Neural cell (in vitro differentiated cells): Measurements from ENCODE around the gene PKNOX1.

Experiments used
- CTCF ChIP-seq: fragments of 450-650 bp; IDR thresholded peaks from 2 replicates; pipeline ENCODE4 v1.5.1; 2014; ENCODE audit warnings: antibody characterized with exemption, mild to moderate bottlenecking, moderate library complexity; ENCODE audit not compliant: poor library complexity, severe bottlenecking
- EP300 ChIP-seq: fragments of 450-650 bp; conservative IDR thresholded peaks from 2 replicates; pipeline ENCODE4 v1.6.1; 2014; ENCODE audit warnings: antibody characterized with exemption, mild to moderate bottlenecking, moderate library complexity; ENCODE audit not compliant: poor library complexity, severe bottlenecking
- EZH2 ChIP-seq: fragments of 200-600, 300-800 bp; shearing (Covaris generic), sonication (generic); IDR thresholded peaks from 2 replicates; pipeline ENCODE4 v1.6.1; 2014; ENCODE audit warnings: antibody characterized with exemption, low read length, borderline replicate concordance, mild to moderate bottlenecking; ENCODE audit not compliant: insufficient read depth, poor library complexity, severe bottlenecking
- POLR2AphosphoS5 ChIP-seq: IDR thresholded peaks from 2 replicates; pipeline ENCODE4 v1.6.1; 2012
- TAF1 ChIP-seq: IDR thresholded peaks from 2 replicates; pipeline ENCODE4 v1.6.1; 2012; ENCODE audit warnings: low read depth
- TF ChIP-seq, protein P1 (sequence below): IDR thresholded peaks from 2 replicates; pipeline ENCODE4 v1.6.1; 2012; ENCODE audit warnings: borderline replicate concordance

- TF ChIP-seq EZH2 (no peak), CTCF (no peak), POLR2AphosphoS5 (no peak), EP300 (no peak), TAF1 (no peak)
- TF ChIP-seq, protein P1, sequence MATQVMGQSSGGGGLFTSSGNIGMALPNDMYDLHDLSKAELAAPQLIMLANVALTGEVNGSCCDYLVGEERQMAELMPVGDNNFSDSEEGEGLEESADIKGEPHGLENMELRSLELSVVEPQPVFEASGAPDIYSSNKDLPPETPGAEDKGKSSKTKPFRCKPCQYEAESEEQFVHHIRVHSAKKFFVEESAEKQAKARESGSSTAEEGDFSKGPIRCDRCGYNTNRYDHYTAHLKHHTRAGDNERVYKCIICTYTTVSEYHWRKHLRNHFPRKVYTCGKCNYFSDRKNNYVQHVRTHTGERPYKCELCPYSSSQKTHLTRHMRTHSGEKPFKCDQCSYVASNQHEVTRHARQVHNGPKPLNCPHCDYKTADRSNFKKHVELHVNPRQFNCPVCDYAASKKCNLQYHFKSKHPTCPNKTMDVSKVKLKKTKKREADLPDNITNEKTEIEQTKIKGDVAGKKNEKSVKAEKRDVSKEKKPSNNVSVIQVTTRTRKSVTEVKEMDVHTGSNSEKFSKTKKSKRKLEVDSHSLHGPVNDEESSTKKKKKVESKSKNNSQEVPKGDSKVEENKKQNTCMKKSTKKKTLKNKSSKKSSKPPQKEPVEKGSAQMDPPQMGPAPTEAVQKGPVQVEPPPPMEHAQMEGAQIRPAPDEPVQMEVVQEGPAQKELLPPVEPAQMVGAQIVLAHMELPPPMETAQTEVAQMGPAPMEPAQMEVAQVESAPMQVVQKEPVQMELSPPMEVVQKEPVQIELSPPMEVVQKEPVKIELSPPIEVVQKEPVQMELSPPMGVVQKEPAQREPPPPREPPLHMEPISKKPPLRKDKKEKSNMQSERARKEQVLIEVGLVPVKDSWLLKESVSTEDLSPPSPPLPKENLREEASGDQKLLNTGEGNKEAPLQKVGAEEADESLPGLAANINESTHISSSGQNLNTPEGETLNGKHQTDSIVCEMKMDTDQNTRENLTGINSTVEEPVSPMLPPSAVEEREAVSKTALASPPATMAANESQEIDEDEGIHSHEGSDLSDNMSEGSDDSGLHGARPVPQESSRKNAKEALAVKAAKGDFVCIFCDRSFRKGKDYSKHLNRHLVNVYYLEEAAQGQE: no peak
These were observed 59.7 kb downstream of the PKNOX1 start for GRCh38 chr21:43034101-43034500.
